ENCODE measurements around the gene ESR2. TPM values are rescaled to one million over a fixed set of nuclear protein-coding genes. Genes with fewer than 3 reads are reported as not detected.
"Not testable (repeated sequence)": the region's sequence is repeated elsewhere in the genome, so short reads cannot be mapped to it uniquely, and the experiment has no call there.

The ESR2 gene
- total RNA-seq, 1 donor from 2014 or later, result 0.16 TPM

GRCh38 chr14:64038841-64039542 lies 255.2 kb downstream of the ESR2 start:
- Histone ChIP-seq H2AFZ (ENCODE audit: low read depth, low read length) (no peak overlapping the region), H3K27ac (ENCODE audit: low read depth, low read length) (no peak overlapping the region), H3K9me3 (ENCODE audit: insufficient read depth, low read depth, low read length) (no peaks in the 10 kb centered on the region), H4K20me1 (ENCODE audit: insufficient read depth, low read length) (no peaks in the 10 kb centered on the region), H3K4me2 (ENCODE audit: low read length) (no peak overlapping the region), H3K4me1 (ENCODE audit: insufficient read depth, low read length) (no peaks in the 10 kb centered on the region), H3K36me3 (ENCODE audit: insufficient read depth, low read length) (no peaks in the 10 kb centered on the region), H3K9ac (ENCODE audit: low read length) (no peak overlapping the region), H3K4me3 (ENCODE audit: insufficient read depth, low read depth, low read length) (no peak overlapping the region), H3K79me2 (ENCODE audit: insufficient read depth, low read length) (no peaks in the 10 kb centered on the region), H3K27me3 (ENCODE audit: insufficient read depth, low read length) (no peaks in the 10 kb centered on the region)
- peaks cover 2% of the 10 kb centered on the region for H3K4me1 Mint-ChIP-seq (ENCODE audit: low read depth, unreplicated experiment)
- DNase-seq (ENCODE audit: low read depth) (no peak), FAIRE-seq (no peak)
- H3K4me3 Mint-ChIP-seq (ENCODE audit: unreplicated experiment), result no peak overlapping the region
- H3K27ac Mint-ChIP-seq (ENCODE audit: unreplicated experiment), result no peak overlapping the region
- no peak for TF ChIP-seq CTCF (IDR thresholded peaks at IDR 0.05; ENCODE audit: insufficient read depth, low read depth, low read length)
- TF ChIP-seq EZH2 (IDR thresholded peaks at IDR 0.05; ENCODE audit: insufficient read depth, low read length), result no peak
- H3K9me3 Mint-ChIP-seq (ENCODE audit: unreplicated experiment), result peaks cover 8% of the 10 kb centered on the region
- peaks cover 5% of the 10 kb centered on the region for H3K36me3 Mint-ChIP-seq (ENCODE audit: low read depth, unreplicated experiment)
- H3K27me3 Mint-ChIP-seq (ENCODE audit: low read depth, unreplicated experiment), result no peaks in the 10 kb centered on the region

GRCh38 chr14:64037869-64038745 lies 256.1 kb downstream of the ESR2 start:
- not testable (repeated sequence) for H3K4me1 ChIP-seq (ENCODE audit: insufficient read depth, low read length); H3K27me3 Mint-ChIP-seq (ENCODE audit: low read depth, unreplicated experiment); H3K36me3 Mint-ChIP-seq (ENCODE audit: low read depth, unreplicated experiment); H3K79me2 ChIP-seq (ENCODE audit: insufficient read depth, low read length); H3K27ac ChIP-seq (ENCODE audit: low read depth, low read length); H3K4me3 Mint-ChIP-seq (ENCODE audit: unreplicated experiment); H3K9me3 ChIP-seq (ENCODE audit: insufficient read depth, low read depth, low read length); H2AFZ ChIP-seq (ENCODE audit: low read depth, low read length); H3K27me3 ChIP-seq (ENCODE audit: insufficient read depth, low read length); H3K4me3 ChIP-seq (ENCODE audit: insufficient read depth, low read depth, low read length); H3K4me2 ChIP-seq (ENCODE audit: low read length); H3K36me3 ChIP-seq (ENCODE audit: insufficient read depth, low read length); FAIRE-seq; H3K4me1 Mint-ChIP-seq (ENCODE audit: low read depth, unreplicated experiment); H3K27ac Mint-ChIP-seq (ENCODE audit: unreplicated experiment); H4K20me1 ChIP-seq (ENCODE audit: insufficient read depth, low read length); H3K9ac ChIP-seq (ENCODE audit: low read length); DNase-seq (ENCODE audit: low read depth); H3K9me3 Mint-ChIP-seq (ENCODE audit: unreplicated experiment)

- Histone ChIP-seq H3K9ac (ENCODE audit: low read length) (no peak overlapping the region), H2AFZ (ENCODE audit: low read depth, low read length) (no peak overlapping the region), H4K20me1 (ENCODE audit: insufficient read depth, low read length) (no peaks in the 10 kb centered on the region), H3K4me2 (ENCODE audit: low read length) (peak overlapping the region; percentile 3), H3K4me1 (ENCODE audit: insufficient read depth, low read length) (no peaks in the 10 kb centered on the region), H3K9me3 (ENCODE audit: insufficient read depth, low read depth, low read length) (no peaks in the 10 kb centered on the region), H3K79me2 (ENCODE audit: insufficient read depth, low read length) (no peaks in the 10 kb centered on the region), H3K4me3 (ENCODE audit: insufficient read depth, low read depth, low read length) (no peak overlapping the region), H3K36me3 (ENCODE audit: insufficient read depth, low read length) (no peaks in the 10 kb centered on the region), H3K27me3 (ENCODE audit: insufficient read depth, low read length) (no peaks in the 10 kb centered on the region), H3K27ac (ENCODE audit: low read depth, low read length) (no peak overlapping the region)
- Mint-ChIP-seq H3K36me3 (ENCODE audit: low read depth, unreplicated experiment) (peaks cover 5% of the 10 kb centered on the region), H3K27me3 (ENCODE audit: low read depth, unreplicated experiment) (no peaks in the 10 kb centered on the region), H3K27ac (ENCODE audit: unreplicated experiment) (no peak overlapping the region), H3K9me3 (ENCODE audit: unreplicated experiment) (peaks cover 4% of the 10 kb centered on the region), H3K4me1 (ENCODE audit: low read depth, unreplicated experiment) (peaks cover 2% of the 10 kb centered on the region), H3K4me3 (ENCODE audit: unreplicated experiment) (no peak overlapping the region)
- TF ChIP-seq EZH2 (IDR thresholded peaks at IDR 0.05; ENCODE audit: insufficient read depth, low read length), result no peak
- no peak for TF ChIP-seq CTCF (IDR thresholded peaks at IDR 0.05; ENCODE audit: insufficient read depth, low read depth, low read length)
- FAIRE-seq (no peak), DNase-seq (ENCODE audit: low read depth) (peak; percentile 31)
Measured at GRCh38 chr14:64035143-64035542, 259.0 kb downstream of the ESR2 start.

Small RNA genes within 50 kb of the gene (microRNA-seq; reads per million reads assigned to microRNA genes)
- not detected for gene MIR548H1

Other genes starting within 250 kb of the ESR2 start
- gene MTHFD1, start 94.0 kb upstream of the ESR2 start, total RNA-seq, result 51.3 and 56.9 TPM in 2 replicates
- gene AKAP5, start 171.1 kb upstream of the ESR2 start, total RNA-seq, result 2.9 and 3.1 TPM in 2 replicates
- 9.5 and 9.7 TPM in 2 replicates for gene ZBTB25, start 209.5 kb upstream of the ESR2 start, total RNA-seq
- gene ZBTB1, start 210.4 kb upstream of the ESR2 start, total RNA-seq, result 43.0 and 45.2 TPM in 2 replicates
- gene HSPA2, start 246.4 kb upstream of the ESR2 start, total RNA-seq, result 2.8 and 3.5 TPM in 2 replicates

Measured in astrocyte (in vitro differentiated cells and primary cell).